ENCODE data around the gene PIBF1.

DNA sequence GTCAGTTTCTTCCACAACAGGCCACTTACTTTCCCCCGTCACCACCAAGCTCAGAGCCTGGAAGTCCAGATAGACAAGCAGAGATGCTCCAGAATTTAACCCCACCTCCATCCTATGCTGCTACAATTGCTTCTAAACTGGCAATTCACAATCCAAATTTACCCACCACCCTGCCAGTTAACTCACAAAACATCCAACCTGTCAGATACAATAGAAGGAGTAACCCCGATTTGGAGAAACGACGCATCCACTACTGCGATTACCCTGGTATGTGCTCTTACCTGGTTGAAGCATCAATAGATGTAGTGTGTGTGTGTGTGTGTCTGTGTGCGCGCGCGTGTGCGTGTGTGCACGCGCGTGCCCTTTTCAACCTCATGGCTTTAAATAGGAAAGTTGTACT is 280.5 kb downstream of the PIBF1 start:
- TF ChIP-seq, protein P1, sequence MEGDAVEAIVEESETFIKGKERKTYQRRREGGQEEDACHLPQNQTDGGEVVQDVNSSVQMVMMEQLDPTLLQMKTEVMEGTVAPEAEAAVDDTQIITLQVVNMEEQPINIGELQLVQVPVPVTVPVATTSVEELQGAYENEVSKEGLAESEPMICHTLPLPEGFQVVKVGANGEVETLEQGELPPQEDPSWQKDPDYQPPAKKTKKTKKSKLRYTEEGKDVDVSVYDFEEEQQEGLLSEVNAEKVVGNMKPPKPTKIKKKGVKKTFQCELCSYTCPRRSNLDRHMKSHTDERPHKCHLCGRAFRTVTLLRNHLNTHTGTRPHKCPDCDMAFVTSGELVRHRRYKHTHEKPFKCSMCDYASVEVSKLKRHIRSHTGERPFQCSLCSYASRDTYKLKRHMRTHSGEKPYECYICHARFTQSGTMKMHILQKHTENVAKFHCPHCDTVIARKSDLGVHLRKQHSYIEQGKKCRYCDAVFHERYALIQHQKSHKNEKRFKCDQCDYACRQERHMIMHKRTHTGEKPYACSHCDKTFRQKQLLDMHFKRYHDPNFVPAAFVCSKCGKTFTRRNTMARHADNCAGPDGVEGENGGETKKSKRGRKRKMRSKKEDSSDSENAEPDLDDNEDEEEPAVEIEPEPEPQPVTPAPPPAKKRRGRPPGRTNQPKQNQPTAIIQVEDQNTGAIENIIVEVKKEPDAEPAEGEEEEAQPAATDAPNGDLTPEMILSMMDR (IDR thresholded peaks at IDR 0.05 in 2 of 3, conservative IDR thresholded peaks at IDR 0.05 in 1 of 3; ENCODE audit: control insufficient read depth in 2 of 3, extremely low read depth in 1 of 3, insufficient read depth in 1 of 3, low read depth in 3 of 3, low read length in 3 of 3): no peak
- no peak for TF ChIP-seq CREB1 (IDR thresholded peaks at IDR 0.05; ENCODE audit: low read depth)
- no peak for TF ChIP-seq RCOR1 (conservative IDR thresholded peaks at IDR 0.05; ENCODE audit: low read depth, low read length)
- TF ChIP-seq RAD21 (IDR thresholded peaks at IDR 0.05; ENCODE audit: insufficient read depth, low read depth, low read length): no peak
- TF ChIP-seq, protein P2, sequence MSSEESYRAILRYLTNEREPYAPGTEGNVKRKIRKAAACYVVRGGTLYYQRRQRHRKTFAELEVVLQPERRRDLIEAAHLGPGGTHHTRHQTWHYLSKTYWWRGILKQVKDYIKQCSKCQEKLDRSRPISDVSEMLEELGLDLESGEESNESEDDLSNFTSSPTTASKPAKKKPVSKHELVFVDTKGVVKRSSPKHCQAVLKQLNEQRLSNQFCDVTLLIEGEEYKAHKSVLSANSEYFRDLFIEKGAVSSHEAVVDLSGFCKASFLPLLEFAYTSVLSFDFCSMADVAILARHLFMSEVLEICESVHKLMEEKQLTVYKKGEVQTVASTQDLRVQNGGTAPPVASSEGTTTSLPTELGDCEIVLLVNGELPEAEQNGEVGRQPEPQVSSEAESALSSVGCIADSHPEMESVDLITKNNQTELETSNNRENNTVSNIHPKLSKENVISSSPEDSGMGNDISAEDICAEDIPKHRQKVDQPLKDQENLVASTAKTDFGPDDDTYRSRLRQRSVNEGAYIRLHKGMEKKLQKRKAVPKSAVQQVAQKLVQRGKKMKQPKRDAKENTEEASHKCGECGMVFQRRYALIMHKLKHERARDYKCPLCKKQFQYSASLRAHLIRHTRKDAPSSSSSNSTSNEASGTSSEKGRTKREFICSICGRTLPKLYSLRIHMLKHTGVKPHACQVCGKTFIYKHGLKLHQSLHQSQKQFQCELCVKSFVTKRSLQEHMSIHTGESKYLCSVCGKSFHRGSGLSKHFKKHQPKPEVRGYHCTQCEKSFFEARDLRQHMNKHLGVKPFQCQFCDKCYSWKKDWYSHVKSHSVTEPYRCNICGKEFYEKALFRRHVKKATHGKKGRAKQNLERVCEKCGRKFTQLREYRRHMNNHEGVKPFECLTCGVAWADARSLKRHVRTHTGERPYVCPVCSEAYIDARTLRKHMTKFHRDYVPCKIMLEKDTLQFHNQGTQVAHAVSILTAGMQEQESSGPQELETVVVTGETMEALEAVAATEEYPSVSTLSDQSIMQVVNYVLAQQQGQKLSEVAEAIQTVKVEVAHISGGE (CRISPR knock-in tag; IDR thresholded peaks at IDR 0.05): no peak
- no peak for TF ChIP-seq YBX1 (IDR thresholded peaks at IDR 0.05)
- no peak for TF ChIP-seq NR2C1 (IDR thresholded peaks at IDR 0.05)
- TF ChIP-seq ZSCAN29 (IDR thresholded peaks at IDR 0.05): no peak
- TF ChIP-seq MYB (IDR thresholded peaks at IDR 0.05; ENCODE audit: borderline replicate concordance, low read depth, low read length): no peak
- no peak for TF ChIP-seq EZH2 (IDR thresholded peaks at IDR 0.05; ENCODE audit: borderline replicate concordance, control insufficient read depth, low read depth, low read length)
- no peak for TF ChIP-seq GABPA (IDR thresholded peaks at IDR 0.05; ENCODE audit: low read depth)

All from GM12878 (cell line).